ENCODE measurements around the gene C14orf132. TPM values are rescaled to one million over a fixed set of nuclear protein-coding genes. Genes with fewer than 3 reads are reported as not detected.

Gene C14orf132
- polyA plus RNA-seq (0.53 to 1.9 TPM (median 1.3 TPM) in 3 replicates), polyA minus RNA-seq (1.5 TPM in 3 replicates)
- polyA plus RNA-seq (2011; ENCODE audit: low read depth), result 0.60 TPM
- 0.57 and 1.3 TPM in 2 replicates for polyA plus RNA-seq (2011; cell fraction: cytosol; rRNA removed)
- polyA plus RNA-seq (2011; cell fraction: nucleus; rRNA removed), result 1.3 and 2.1 TPM in 2 replicates
- polyA plus RNA-seq (2012; ENCODE audit: low replicate concordance), result 0.90 and 1.2 TPM in 2 replicates
- 0.77 TPM for polyA minus RNA-seq (2011; cell fraction: cytosol; rRNA and poly(A)+ RNA removed)
- 1.7 and 2.0 TPM in 2 replicates for polyA minus RNA-seq (2011; cell fraction: nucleus; rRNA and poly(A)+ RNA removed)

- H3K27ac ChIP-seq (ENCODE audit: control insufficient read depth, insufficient read depth, low read length), result no peak within 1 kb of the TSS
Measured at GRCh38 chr14:96038920-96039632, at the start of gene C14orf132. Gene C14orf132 (plus strand): TSS chr14:96039362. CDS start chr14:96039501, 139 bp downstream.

GRCh38 chr14:95993768-95994592 is 45.2 kb upstream of the C14orf132 start:
- no peak overlapping the region for H3K4me3 ChIP-seq (ENCODE audit: control insufficient read depth in 2 of 3, extremely low read depth in 1 of 3, insufficient read depth in 2 of 3, low read depth in 1 of 3, low read length in 3 of 3)
- H3K27ac ChIP-seq (ENCODE audit: control insufficient read depth, insufficient read depth, low read length), result no peak overlapping the region
- H3K36me3 ChIP-seq (ENCODE audit: control insufficient read depth in 2 of 2, extremely low read depth in 1 of 2, insufficient read depth in 2 of 2, low read length in 2 of 2), result no peaks in the 10 kb centered on the region
- no peaks in the 10 kb centered on the region for H3K9me3 ChIP-seq (ENCODE audit: control insufficient read depth, low read depth, low read length)
- H3K27me3 ChIP-seq (ENCODE audit: control insufficient read depth, extremely low read depth, insufficient read depth, low read length), result no peaks in the 10 kb centered on the region
- H4K20me1 ChIP-seq (ENCODE audit: control insufficient read depth, extremely low read depth, insufficient read depth, low read length), result no peaks in the 10 kb centered on the region
- H3K9me1 ChIP-seq (ENCODE audit: control insufficient read depth, extremely low read depth, insufficient read depth, low read length), result no peaks in the 10 kb centered on the region
- H3K9ac ChIP-seq (ENCODE audit: control insufficient read depth, extremely low read depth, insufficient read depth, low read length), result no peak overlapping the region
- no peak overlapping the region for H2AFZ ChIP-seq (ENCODE audit: control insufficient read depth, low read length)
- H3K4me2 ChIP-seq (ENCODE audit: control insufficient read depth, extremely low read depth, insufficient read depth, low read depth, low read length), result no peak overlapping the region
- no peaks in the 10 kb centered on the region for H3K79me2 ChIP-seq (ENCODE audit: control insufficient read depth, insufficient read depth, low read length)
- FAIRE-seq, result peak; percentile 69
- H3K4me1 ChIP-seq (ENCODE audit: control insufficient read depth, extremely low read depth, insufficient read depth, low read length), result no peaks in the 10 kb centered on the region
- DNase-seq (ENCODE audit: low read depth, low spot score), result no peak
- dilution Hi-C loops (cut with MboI; ENCODE audit: extremely low pct_ligation_motif_present, low sequenced_read_pairs), result no loop called here
- TF ChIP-seq EZH2 (IDR thresholded peaks at IDR 0.05; ENCODE audit: low read length) (no peak), CTCF (optimal IDR thresholded peaks at IDR 0.05 in 1 of 3, IDR thresholded peaks at IDR 0.05 in 1 of 3, conservative IDR thresholded peaks at IDR 0.05 in 1 of 3; ENCODE audit: extremely low read depth in 1 of 3, insufficient read depth in 2 of 3, low read length in 3 of 3) (peak; percentile 46 to 72 (median 67))

More at GRCh38 chr14:96038920-96039632, at the start of gene C14orf132:
- peak within 1 kb of the TSS; percentile 52 to 69 (median 59) for H3K4me3 ChIP-seq (ENCODE audit: control insufficient read depth in 2 of 3, extremely low read depth in 1 of 3, insufficient read depth in 2 of 3, low read depth in 1 of 3, low read length in 3 of 3)
- FAIRE-seq (no peak), DNase-seq (ENCODE audit: low read depth, low spot score) (no peak)
- no peak for TF ChIP-seq EZH2 (IDR thresholded peaks at IDR 0.05; ENCODE audit: low read length)
- TF ChIP-seq CTCF (optimal IDR thresholded peaks at IDR 0.05 in 1 of 3, IDR thresholded peaks at IDR 0.05 in 1 of 3, conservative IDR thresholded peaks at IDR 0.05 in 1 of 3; ENCODE audit: extremely low read depth in 1 of 3, insufficient read depth in 2 of 3, low read length in 3 of 3), result no peak
- no peaks in the 10 kb centered on the region for H3K36me3 ChIP-seq (ENCODE audit: control insufficient read depth in 2 of 2, extremely low read depth in 1 of 2, insufficient read depth in 2 of 2, low read length in 2 of 2)
- H3K27me3 ChIP-seq (ENCODE audit: control insufficient read depth, extremely low read depth, insufficient read depth, low read length), result peaks cover 25% of the 10 kb centered on the region
- H3K79me2 ChIP-seq (ENCODE audit: control insufficient read depth, insufficient read depth, low read length), result no peaks in the 10 kb centered on the region
- H3K9me3 ChIP-seq (ENCODE audit: control insufficient read depth, low read depth, low read length), result no peaks in the 10 kb centered on the region
- peak within 1 kb of the TSS; percentile 73 for H3K4me2 ChIP-seq (ENCODE audit: control insufficient read depth, extremely low read depth, insufficient read depth, low read depth, low read length)
- peak within 1 kb of the TSS; percentile 86 for H2AFZ ChIP-seq (ENCODE audit: control insufficient read depth, low read length)
- dilution Hi-C loops (cut with MboI; ENCODE audit: extremely low pct_ligation_motif_present, low sequenced_read_pairs), result no loop called here
- peaks cover 8% of the 10 kb centered on the region for H3K4me1 ChIP-seq (ENCODE audit: control insufficient read depth, extremely low read depth, insufficient read depth, low read length)
- H4K20me1 ChIP-seq (ENCODE audit: control insufficient read depth, extremely low read depth, insufficient read depth, low read length), result no peaks in the 10 kb centered on the region
- peak within 1 kb of the TSS; percentile 29 for H3K9ac ChIP-seq (ENCODE audit: control insufficient read depth, extremely low read depth, insufficient read depth, low read length)
- H3K9me1 ChIP-seq (ENCODE audit: control insufficient read depth, extremely low read depth, insufficient read depth, low read length), result no peaks in the 10 kb centered on the region

Measured in keratinocyte (primary cell).